ENCODE data around the gene NCOA4.
"Not testable (repeated sequence)": the region's sequence is repeated elsewhere in the genome, so short reads cannot be mapped to it uniquely, and the experiment has no call there.

The NCOA4 gene

GRCh38 chr10:45978554-45978953 lies 51.9 kb downstream of the NCOA4 start:
- not testable (repeated sequence) for DNase-seq

GRCh38 chr10:45974041-45974440 lies 56.4 kb downstream of the NCOA4 start:
- not testable (repeated sequence) for DNase-seq

- DNase-seq = peak; percentile 6
These were observed 57.6 kb downstream of the NCOA4 start for GRCh38 chr10:45972813-45973169.

- peak; percentile 87 for DNase-seq
These were observed 58.2 kb downstream of the NCOA4 start, which contains the start of gene TIMM23 for GRCh38 chr10:45972106-45972812. Gene TIMM23 (plus strand): TSS chr10:45972489. CDS start chr10:45972625, 136 bp downstream.

GRCh38 chr10:45971742-45972105 lies 58.7 kb downstream of the NCOA4 start:
- peak; percentile 10 for DNase-seq

- DNase-seq = not testable (repeated sequence)
These were observed 59.4 kb downstream of the NCOA4 start for GRCh38 chr10:45971019-45971418.

GRCh38 chr10:45962686-45963452 lies 67.6 kb downstream of the NCOA4 start:
- not testable (repeated sequence) for DNase-seq

GRCh38 chr10:45957928-45958327 lies 72.5 kb downstream of the NCOA4 start:
- DNase-seq = not testable (repeated sequence)

- DNase-seq = not testable (repeated sequence)
These were observed 73.8 kb downstream of the NCOA4 start for GRCh38 chr10:45956634-45957033.

Measured in hematopoietic multipotent progenitor cell treated with erythropoietin and hydrocortisone succinate and interleukin-3 and kit ligand, for 8 days (in vitro differentiated cells).